ENCODE results near the gene MORN1. TPM values are rescaled to one million over a fixed set of nuclear protein-coding genes. Genes with fewer than 3 reads are reported as not detected.

MORN1 gene
- total and polyA plus RNA-seq, 2 experiments from 2014 or later = 10.8 to 24.4 TPM

DNA sequence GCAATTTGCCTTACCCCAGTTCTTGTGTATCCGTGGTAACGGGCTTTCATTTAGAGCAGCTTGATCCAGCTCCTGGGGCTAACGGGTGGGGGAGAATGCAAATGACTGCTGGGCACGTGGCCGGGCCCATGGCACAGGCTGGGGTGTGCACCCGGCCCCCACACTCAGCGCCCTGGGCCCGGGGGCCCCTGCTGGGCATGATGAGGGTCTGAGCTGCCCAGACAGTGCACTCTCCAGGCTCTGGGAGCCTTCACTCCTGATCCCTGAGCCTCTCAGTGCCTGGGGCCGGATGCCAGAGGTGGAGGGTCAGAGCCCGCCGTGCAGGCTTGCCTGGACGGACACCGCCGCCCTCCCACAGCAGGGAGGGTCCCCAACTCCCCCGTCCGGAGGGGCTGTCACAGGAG is 41.1 kb upstream of the MORN1 start:
- Histone ChIP-seq H3K27me3 (peaks cover 36% of the 10 kb centered on the region), H3K36me3 (no peaks in the 10 kb centered on the region), H3K9me3 (ENCODE audit: low read depth) (no peaks in the 10 kb centered on the region), H3K27ac (no peak overlapping the region), H3K4me1 (ENCODE audit: low read depth) (peaks cover 4% of the 10 kb centered on the region), H3K4me3 (no peak overlapping the region)
- DNase-seq (ENCODE audit: low read depth in 1 of 2, low spot score in 1 of 2) = no peak
- no peak for TF ChIP-seq CTCF (IDR thresholded peaks at IDR 0.05; ENCODE audit: low read depth, low read length)

- no peak for DNase-seq (ENCODE audit: low read depth in 1 of 2, low spot score in 1 of 2)
- no peak overlapping the region for H3K4me3 ChIP-seq
- no peak overlapping the region for H3K27ac ChIP-seq
- peaks cover 33% of the 10 kb centered on the region for H3K27me3 ChIP-seq
- no peaks in the 10 kb centered on the region for H3K36me3 ChIP-seq
- no peaks in the 10 kb centered on the region for H3K9me3 ChIP-seq (ENCODE audit: low read depth)
- peaks cover 4% of the 10 kb centered on the region for H3K4me1 ChIP-seq (ENCODE audit: low read depth)
- TF ChIP-seq CTCF (IDR thresholded peaks at IDR 0.05; ENCODE audit: low read depth, low read length) = no peak
Observed at GRCh38 chr1:2431518-2431917, 40.2 kb upstream of the MORN1 start.

DNA sequence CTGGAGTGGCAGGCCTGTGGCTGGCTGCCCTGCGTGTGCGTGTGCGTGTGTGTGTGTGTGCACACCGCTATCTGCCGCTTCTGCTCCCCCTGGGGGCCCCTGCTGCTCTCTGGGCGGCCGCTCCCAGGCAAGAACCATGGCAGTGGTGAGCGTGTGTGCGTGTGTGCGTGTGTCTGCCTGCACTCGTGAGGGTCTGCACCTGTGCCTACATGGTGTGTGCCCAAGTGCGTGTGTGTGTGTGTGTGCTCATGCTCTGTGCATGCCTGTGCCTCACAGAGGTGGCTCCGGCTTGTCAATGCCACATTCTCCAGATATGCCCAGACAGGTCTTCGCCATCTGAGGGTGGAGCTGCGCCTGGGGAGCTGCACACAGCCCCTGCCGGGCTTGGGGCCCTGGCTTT is 39.7 kb upstream of the MORN1 start:
- no peaks in the 10 kb centered on the region for H3K36me3 ChIP-seq
- peaks cover 32% of the 10 kb centered on the region for H3K27me3 ChIP-seq
- TF ChIP-seq CTCF (IDR thresholded peaks at IDR 0.05; ENCODE audit: low read depth, low read length) = no peak
- H3K9me3 ChIP-seq (ENCODE audit: low read depth) = no peaks in the 10 kb centered on the region
- H3K4me3 ChIP-seq = no peak overlapping the region
- no peak overlapping the region for H3K27ac ChIP-seq
- peaks cover 4% of the 10 kb centered on the region for H3K4me1 ChIP-seq (ENCODE audit: low read depth)
- no peak for DNase-seq (ENCODE audit: low read depth in 1 of 2, low spot score in 1 of 2)

DNA sequence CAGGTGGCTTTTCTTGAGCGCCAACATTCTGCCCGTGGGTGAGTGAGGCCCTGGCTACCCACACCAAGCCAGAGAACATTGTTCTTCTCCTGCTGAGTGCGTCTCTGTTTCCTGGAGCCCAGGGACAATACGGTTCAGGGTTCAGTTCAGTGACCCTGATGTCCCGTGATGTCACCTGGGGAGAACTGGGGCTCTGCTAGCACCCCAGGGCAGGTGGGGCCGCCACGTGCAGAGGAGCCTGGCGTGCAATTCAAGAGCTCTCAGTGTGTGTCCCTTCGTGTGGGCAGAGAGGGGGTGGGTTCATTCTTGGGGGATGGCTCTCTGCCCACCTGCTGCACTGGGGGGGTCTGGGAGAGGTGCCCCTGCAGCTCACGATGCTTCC is 39.2 kb upstream of the MORN1 start:
- peaks cover 4% of the 10 kb centered on the region for H3K4me1 ChIP-seq (ENCODE audit: low read depth)
- no peak for DNase-seq (ENCODE audit: low read depth in 1 of 2, low spot score in 1 of 2)
- H3K36me3 ChIP-seq = no peaks in the 10 kb centered on the region
- H3K4me3 ChIP-seq = no peak overlapping the region
- no peak overlapping the region for H3K27ac ChIP-seq
- peaks cover 29% of the 10 kb centered on the region for H3K27me3 ChIP-seq
- H3K9me3 ChIP-seq (ENCODE audit: low read depth) = no peaks in the 10 kb centered on the region
- no peak for TF ChIP-seq CTCF (IDR thresholded peaks at IDR 0.05; ENCODE audit: low read depth, low read length)

DNA sequence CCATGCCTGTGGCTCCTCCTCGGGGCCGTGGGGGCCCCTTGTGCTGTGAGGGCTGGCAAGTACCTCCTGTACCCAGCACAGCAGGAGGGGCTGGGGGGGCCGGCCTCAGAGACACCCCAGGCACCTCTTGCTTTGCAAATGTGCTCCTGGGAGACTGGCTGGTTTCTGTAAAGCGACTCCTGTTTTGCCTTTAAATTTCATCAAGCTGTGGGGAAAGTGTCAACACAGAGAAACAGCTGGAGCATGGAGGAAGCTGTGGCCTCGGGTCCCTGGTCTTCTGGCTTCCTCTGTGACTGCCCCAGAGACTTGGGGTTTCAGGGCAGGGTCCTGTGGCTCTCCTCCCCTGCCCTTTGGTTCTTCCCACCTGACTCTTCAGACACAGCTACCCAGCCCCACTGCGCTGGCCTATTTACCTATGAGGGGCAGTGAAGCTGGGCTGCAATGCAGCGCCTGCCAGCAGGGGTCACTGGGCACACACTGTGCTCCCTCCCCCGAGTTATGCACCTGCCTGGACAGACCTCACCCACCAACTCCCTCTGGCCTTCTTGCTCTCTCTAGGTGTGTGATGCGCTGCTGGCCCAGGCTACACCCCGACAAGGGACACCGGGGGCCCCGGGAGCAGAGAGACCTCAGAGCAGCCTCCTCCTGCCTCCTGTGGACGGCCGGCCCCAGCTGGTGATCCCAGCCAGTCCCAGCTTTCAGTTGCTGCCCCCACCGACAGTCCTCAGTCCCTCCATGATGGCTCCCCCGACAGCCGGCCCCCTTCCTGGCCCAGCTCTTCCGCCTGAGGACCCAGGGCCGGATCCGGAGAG is 38.6 kb upstream of the MORN1 start:
- no peak overlapping the region for H3K27ac ChIP-seq
- H3K9me3 ChIP-seq (ENCODE audit: low read depth) = no peaks in the 10 kb centered on the region
- no peaks in the 10 kb centered on the region for H3K36me3 ChIP-seq
- H3K27me3 ChIP-seq = peaks cover 24% of the 10 kb centered on the region
- no peak for DNase-seq (ENCODE audit: low read depth in 1 of 2, low spot score in 1 of 2)
- peaks cover 4% of the 10 kb centered on the region for H3K4me1 ChIP-seq (ENCODE audit: low read depth)
- peak; percentile 27 for TF ChIP-seq CTCF (IDR thresholded peaks at IDR 0.05; ENCODE audit: low read depth, low read length)
- no peak overlapping the region for H3K4me3 ChIP-seq

Measured in cardiac muscle cell (in vitro differentiated cells and primary cell).